ENCODE measurements around the gene PCDHGA12.
A peak's percentile ranks its signal among the peaks of the same experiment; 100 is the strongest.

The PCDHGA12 gene

DNA sequence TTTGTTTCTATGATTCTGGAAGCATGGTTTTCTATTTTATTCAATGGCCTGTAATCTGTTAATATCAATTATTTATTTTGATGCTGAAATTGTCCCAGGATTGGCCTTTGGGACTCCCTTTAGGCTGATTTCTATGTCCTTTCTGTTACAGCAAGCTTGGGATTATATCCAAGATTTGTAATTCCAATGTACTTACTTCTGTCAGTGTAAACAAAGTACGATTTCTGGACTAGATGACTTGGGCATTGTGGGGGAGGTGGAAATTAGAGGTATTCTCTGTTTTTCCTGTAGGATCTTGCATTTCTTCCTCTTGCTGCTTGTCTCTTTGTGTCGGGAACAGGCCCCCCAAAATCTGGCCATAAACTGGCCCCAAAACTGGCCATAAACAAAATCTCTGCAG lies 3.7 kb downstream of the PCDHGA12 start:
- Mint-ChIP-seq H3K27ac (ENCODE audit: low read depth) (no peak overlapping the region), H3K36me3 (ENCODE audit: insufficient read depth) (peaks cover 3% of the 10 kb centered on the region), H3K4me1 (peaks cover 6% of the 10 kb centered on the region), H3K9me3 (peaks cover 14% of the 10 kb centered on the region), H3K4me3 (no peak overlapping the region), H3K27me3 (peaks cover 60% of the 10 kb centered on the region)
- no peak for ATAC-seq (replicated peaks; ENCODE audit: extremely low read depth, poor library complexity, severe bottlenecking)
- DNase-seq (ENCODE audit: low spot score in 2 of 2) = no peak

DNA sequence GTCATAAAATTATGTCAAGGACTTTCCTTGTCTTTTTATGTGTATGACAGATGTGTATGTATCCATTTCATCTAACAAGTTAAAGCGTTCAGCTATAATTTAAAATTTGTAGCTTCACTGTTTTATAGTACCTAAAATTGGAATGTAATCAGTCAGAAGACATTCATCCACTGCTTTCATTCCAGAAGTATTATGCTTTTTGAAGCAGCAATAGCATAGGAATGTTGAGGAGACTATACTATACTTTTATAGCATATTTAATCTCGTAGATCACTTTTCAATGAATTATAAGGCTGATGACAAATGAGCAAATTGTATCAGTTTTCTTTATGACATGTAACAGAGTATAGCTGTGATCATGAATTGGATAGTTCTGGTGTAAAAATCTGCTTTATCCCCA lies 6.9 kb downstream of the PCDHGA12 start:
- Mint-ChIP-seq H3K4me1 (no peaks in the 10 kb centered on the region), H3K4me3 (no peak overlapping the region), H3K27ac (ENCODE audit: low read depth) (no peak overlapping the region), H3K27me3 (peaks cover 37% of the 10 kb centered on the region), H3K9me3 (peaks cover 4% of the 10 kb centered on the region), H3K36me3 (ENCODE audit: insufficient read depth) (no peaks in the 10 kb centered on the region)
- DNase-seq (ENCODE audit: low spot score in 2 of 2) (no peak), ATAC-seq (replicated peaks; ENCODE audit: extremely low read depth, poor library complexity, severe bottlenecking) (no peak)

DNA sequence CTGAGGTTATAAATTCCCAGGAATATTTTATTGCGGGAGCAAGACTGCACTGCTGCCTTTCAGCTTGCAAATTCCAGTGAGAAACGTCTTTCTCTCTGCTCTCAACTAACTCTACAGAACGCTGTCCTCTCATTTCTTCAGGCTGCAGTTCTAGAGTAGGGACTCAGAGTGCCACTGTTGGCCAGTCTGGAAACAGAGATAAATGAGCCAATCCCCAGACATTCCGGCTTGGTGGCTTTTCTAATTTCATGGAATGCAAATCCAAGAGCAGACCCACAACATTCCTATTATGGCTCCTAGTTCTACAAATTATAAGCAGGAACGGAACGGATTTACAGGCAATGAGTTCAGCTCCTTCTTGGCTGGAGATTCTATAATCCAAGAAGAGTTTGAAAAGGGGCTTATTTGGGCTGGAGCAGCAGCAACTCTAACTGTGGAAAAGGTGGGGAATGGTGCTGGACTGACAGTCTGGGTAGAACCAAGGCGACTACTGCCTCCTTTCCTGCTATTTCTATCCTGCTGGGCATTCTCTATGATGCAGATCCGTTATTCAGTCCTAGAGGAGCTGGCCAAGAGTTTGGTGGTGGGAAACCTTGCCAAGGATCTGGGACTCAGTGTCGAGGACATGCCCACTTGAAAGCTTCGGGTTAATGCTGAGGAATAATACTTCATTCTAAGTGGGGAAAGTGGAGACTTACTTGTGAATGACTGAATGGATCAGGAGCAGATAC lies 9.3 kb downstream of the PCDHGA12 start:
- H3K36me3 Mint-ChIP-seq (ENCODE audit: insufficient read depth) = no peaks in the 10 kb centered on the region
- peaks cover 22% of the 10 kb centered on the region for H3K27me3 Mint-ChIP-seq
- H3K4me3 Mint-ChIP-seq = no peak overlapping the region
- DNase-seq (ENCODE audit: low spot score in 2 of 2) (no peak), ATAC-seq (replicated peaks; ENCODE audit: extremely low read depth, poor library complexity, severe bottlenecking) (no peak)
- H3K9me3 Mint-ChIP-seq = no peaks in the 10 kb centered on the region
- no peak overlapping the region for H3K27ac Mint-ChIP-seq (ENCODE audit: low read depth)
- no peaks in the 10 kb centered on the region for H3K4me1 Mint-ChIP-seq

DNA sequence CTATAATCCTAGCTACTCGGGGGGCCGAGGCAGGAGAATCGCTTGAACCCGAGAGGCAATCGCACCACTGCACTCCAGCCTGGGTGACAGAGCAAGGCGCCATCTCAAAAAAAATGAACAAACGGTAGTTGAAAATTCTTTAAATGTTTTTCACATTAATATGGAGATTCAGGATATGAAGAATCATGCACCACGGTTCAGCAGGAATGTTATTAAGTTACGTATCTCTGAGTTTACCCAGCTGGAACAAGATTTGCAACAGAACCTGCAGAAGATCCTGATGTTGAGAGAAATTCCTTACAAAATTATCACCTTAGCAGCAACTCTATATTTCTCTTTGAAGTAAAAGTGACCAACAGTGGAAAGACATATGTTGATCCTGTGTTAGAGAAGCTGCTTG lies 10.0 kb downstream of the PCDHGA12 start:
- DNase-seq (ENCODE audit: low spot score in 2 of 2) (no peak), ATAC-seq (replicated peaks; ENCODE audit: extremely low read depth, poor library complexity, severe bottlenecking) (no peak)
- Mint-ChIP-seq H3K9me3 (no peaks in the 10 kb centered on the region), H3K27me3 (peaks cover 26% of the 10 kb centered on the region), H3K27ac (ENCODE audit: low read depth) (no peak overlapping the region), H3K4me1 (no peaks in the 10 kb centered on the region), H3K36me3 (ENCODE audit: insufficient read depth) (no peaks in the 10 kb centered on the region), H3K4me3 (no peak overlapping the region)

DNA sequence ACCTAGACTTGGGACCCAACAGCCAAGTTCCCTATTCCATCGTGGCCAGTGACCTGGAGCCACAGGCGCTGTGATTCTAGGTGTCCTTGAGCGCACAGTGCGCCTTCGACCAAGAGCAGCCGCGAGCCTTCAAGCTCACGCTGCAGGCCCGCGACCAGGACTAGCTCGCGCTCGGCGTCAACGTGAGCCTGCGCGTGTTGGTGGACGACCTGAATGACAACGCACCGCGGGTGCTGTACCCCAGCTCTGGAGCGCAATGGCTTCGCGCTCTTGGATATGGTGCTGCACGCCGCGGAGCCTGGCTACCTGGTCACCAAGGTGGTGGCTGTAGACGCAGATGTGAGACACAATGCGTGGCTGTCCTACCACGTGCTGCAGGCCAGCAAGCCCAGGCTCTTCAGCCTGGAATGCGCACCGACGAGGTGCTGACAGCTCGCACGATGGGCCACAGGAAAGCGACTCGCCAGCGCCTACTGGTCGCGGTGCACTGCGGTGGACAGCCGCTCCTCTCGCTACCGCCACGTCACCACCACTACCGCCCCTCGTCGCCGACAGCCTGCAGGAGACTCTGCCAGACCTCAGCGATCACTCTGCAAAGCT lies 11.4 kb downstream of the PCDHGA12 start:
- Mint-ChIP-seq H3K36me3 (ENCODE audit: insufficient read depth) (no peaks in the 10 kb centered on the region), H3K27me3 (peaks cover 28% of the 10 kb centered on the region), H3K4me1 (no peaks in the 10 kb centered on the region), H3K4me3 (no peak overlapping the region), H3K27ac (ENCODE audit: low read depth) (no peak overlapping the region), H3K9me3 (no peaks in the 10 kb centered on the region)
- DNase-seq (ENCODE audit: low spot score in 2 of 2) (no peak), ATAC-seq (replicated peaks; ENCODE audit: extremely low read depth, poor library complexity, severe bottlenecking) (no peak)

DNA sequence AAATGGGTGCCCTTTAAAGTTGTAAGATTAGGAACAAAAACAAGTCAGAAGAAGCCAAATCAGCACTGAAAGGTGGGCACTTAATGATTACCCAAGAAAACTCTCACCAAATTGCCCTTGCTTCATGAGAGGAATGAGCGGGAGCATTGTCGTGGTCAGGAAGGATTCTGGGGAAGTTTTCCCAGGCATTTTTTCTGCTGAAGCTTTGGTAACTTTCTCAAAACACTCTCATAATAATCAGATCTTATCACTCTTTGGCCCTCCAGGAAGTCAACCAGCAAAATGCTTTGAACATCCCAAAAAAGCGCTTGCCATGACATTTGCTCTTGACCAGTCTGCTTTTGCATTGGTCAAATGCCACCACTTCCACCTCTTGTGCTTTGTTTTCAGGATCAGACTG lies 35.0 kb downstream of the PCDHGA12 start:
- ATAC-seq (replicated peaks; ENCODE audit: extremely low read depth, poor library complexity, severe bottlenecking) (no peak), DNase-seq (ENCODE audit: low spot score in 2 of 2) (no peak)
- Mint-ChIP-seq H3K4me3 (no peak overlapping the region), H3K27me3 (peaks cover 33% of the 10 kb centered on the region), H3K4me1 (no peaks in the 10 kb centered on the region), H3K36me3 (ENCODE audit: insufficient read depth) (no peaks in the 10 kb centered on the region), H3K27ac (ENCODE audit: low read depth) (no peak overlapping the region), H3K9me3 (no peaks in the 10 kb centered on the region)

DNA sequence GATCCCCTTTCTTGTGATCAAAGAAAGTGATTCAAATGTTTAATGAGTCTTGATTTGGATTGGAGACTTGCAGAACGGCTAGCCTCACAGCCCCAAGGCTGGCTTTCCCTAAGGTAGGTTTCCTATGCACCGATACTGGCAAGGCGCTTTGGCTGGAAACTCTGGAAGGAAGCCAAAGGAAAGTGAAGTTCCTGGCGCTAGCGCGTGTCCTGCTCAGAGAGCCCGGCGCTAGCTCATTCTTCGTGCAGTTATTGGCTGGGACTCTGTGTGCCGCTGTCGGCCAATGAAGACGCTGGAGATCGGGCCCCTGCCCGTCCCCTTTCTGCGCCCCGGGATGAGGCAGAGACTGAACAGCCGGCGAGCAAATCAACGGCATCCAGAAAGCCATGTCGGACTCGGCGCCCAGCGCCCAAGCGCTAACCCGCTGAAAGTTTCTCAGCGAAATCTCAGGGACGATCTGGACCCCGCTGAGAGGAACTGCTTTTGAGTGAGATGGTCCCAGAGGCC lies 45.4 kb downstream of the PCDHGA12 start, which contains the start of gene PCDHGC3:
Gene PCDHGC3 (plus strand): TSS at position 342 of the 507 bp plus-strand sequence. CDS start 151 bp downstream, at position 493.
- H3K4me3 Mint-ChIP-seq = peak within 1 kb of the TSS; percentile 80
- DNase-seq (ENCODE audit: low spot score in 2 of 2) = no peak
- no peak within 1 kb of the TSS for H3K27ac Mint-ChIP-seq (ENCODE audit: low read depth)
- H3K36me3 Mint-ChIP-seq (ENCODE audit: insufficient read depth) = no peaks in the 10 kb centered on the region
- H3K9me3 Mint-ChIP-seq = no peaks in the 10 kb centered on the region
- peaks cover 66% of the 10 kb centered on the region for H3K27me3 Mint-ChIP-seq
- peaks cover 21% of the 10 kb centered on the region for H3K4me1 Mint-ChIP-seq
- no peak for ATAC-seq (replicated peaks; ENCODE audit: extremely low read depth, poor library complexity, severe bottlenecking)

DNA sequence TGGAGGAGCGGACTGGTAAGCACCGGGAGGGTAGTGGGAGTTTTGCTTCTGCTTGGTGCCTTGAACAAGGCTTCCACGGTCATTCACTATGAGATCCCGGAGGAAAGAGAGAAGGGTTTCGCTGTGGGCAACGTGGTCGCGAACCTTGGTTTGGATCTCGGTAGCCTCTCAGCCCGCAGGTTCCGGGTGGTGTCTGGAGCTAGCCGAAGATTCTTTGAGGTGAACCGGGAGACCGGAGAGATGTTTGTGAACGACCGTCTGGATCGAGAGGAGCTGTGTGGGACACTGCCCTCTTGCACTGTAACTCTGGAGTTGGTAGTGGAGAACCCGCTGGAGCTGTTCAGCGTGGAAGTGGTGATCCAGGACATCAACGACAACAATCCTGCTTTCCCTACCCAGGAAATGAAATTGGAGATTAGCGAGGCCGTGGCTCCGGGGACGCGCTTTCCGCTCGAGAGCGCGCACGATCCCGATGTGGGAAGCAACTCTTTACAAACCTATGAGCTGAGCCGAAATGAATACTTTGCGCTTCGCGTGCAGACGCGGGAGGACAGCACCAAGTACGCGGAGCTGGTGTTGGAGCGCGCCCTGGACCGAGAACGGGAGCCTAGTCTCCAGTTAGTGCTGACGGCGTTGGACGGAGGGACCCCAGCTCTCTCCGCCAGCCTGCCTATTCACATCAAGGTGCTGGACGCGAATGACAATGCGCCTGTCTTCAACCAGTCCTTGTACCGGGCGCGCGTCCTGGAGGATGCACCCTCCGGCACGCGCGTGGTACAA lies 46.0 kb downstream of the PCDHGA12 start:
- Mint-ChIP-seq H3K4me3 (peak overlapping the region; percentile 80), H3K27ac (ENCODE audit: low read depth) (no peak overlapping the region), H3K4me1 (peaks cover 21% of the 10 kb centered on the region), H3K27me3 (peaks cover 72% of the 10 kb centered on the region), H3K9me3 (no peaks in the 10 kb centered on the region), H3K36me3 (ENCODE audit: insufficient read depth) (no peaks in the 10 kb centered on the region)
- ATAC-seq (replicated peaks; ENCODE audit: extremely low read depth, poor library complexity, severe bottlenecking) (no peak), DNase-seq (ENCODE audit: low spot score in 2 of 2) (no peak)

DNA sequence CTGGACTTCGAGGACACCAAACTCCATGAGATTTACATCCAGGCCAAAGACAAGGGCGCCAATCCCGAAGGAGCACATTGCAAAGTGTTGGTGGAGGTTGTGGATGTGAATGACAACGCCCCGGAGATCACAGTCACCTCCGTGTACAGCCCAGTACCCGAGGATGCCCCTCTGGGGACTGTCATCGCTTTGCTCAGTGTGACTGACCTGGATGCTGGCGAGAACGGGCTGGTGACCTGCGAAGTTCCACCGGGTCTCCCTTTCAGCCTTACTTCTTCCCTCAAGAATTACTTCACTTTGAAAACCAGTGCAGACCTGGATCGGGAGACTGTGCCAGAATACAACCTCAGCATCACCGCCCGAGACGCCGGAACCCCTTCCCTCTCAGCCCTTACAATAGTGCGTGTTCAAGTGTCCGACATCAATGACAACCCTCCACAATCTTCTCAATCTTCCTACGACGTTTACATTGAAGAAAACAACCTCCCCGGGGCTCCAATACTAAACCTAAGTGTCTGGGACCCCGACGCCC lies 46.8 kb downstream of the PCDHGA12 start:
- H3K9me3 Mint-ChIP-seq = no peaks in the 10 kb centered on the region
- H3K4me1 Mint-ChIP-seq = peaks cover 21% of the 10 kb centered on the region
- H3K36me3 Mint-ChIP-seq (ENCODE audit: insufficient read depth) = no peaks in the 10 kb centered on the region
- DNase-seq (ENCODE audit: low spot score in 2 of 2) (no peak), ATAC-seq (replicated peaks; ENCODE audit: extremely low read depth, poor library complexity, severe bottlenecking) (no peak)
- no peak overlapping the region for H3K27ac Mint-ChIP-seq (ENCODE audit: low read depth)
- peaks cover 75% of the 10 kb centered on the region for H3K27me3 Mint-ChIP-seq
- H3K4me3 Mint-ChIP-seq = peak overlapping the region; percentile 50

DNA sequence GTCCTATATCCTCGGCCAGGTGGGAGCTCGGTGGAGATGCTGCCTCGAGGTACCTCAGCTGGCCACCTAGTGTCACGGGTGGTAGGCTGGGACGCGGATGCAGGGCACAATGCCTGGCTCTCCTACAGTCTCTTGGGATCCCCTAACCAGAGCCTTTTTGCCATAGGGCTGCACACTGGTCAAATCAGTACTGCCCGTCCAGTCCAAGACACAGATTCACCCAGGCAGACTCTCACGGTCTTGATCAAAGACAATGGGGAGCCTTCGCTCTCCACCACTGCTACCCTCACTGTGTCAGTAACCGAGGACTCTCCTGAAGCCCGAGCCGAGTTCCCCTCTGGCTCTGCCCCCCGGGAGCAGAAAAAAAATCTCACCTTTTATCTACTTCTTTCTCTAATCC lies 47.5 kb downstream of the PCDHGA12 start:
- no peak for ATAC-seq (replicated peaks; ENCODE audit: extremely low read depth, poor library complexity, severe bottlenecking)
- H3K36me3 Mint-ChIP-seq (ENCODE audit: insufficient read depth) = no peaks in the 10 kb centered on the region
- H3K27ac Mint-ChIP-seq (ENCODE audit: low read depth) = no peak overlapping the region
- H3K9me3 Mint-ChIP-seq = no peaks in the 10 kb centered on the region
- H3K4me3 Mint-ChIP-seq = peak overlapping the region; percentile 50
- peaks cover 82% of the 10 kb centered on the region for H3K27me3 Mint-ChIP-seq
- peaks cover 21% of the 10 kb centered on the region for H3K4me1 Mint-ChIP-seq
- DNase-seq (ENCODE audit: low spot score in 2 of 2) = no peak

DNA sequence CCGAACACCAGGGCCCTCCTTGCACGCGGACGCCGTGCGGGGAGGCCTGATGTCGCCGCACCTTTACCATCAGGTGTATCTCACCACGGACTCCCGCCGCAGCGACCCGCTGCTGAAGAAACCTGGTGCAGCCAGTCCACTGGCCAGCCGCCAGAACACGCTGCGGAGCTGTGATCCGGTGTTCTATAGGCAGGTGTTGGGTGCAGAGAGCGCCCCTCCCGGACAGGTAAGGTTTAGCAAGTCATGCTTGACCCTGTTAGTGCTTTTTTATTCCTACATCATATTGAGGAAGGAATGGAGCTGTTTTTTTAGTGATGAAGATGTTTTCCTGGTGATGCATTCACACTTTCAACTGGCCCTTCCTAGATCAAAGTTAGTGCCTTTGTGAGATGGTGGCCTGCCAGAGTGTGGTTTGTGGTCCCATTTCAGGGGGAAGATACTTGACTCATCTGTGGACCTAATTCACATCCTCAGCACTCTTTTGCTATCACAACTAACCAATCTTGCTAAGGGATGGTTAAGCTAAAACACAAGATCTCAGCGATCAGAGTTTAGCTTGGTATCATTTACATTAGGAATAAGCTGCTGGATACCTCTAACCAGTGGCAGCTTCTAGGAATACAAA lies 48.1 kb downstream of the PCDHGA12 start:
- H3K27ac Mint-ChIP-seq (ENCODE audit: low read depth) = no peak overlapping the region
- no peak for ATAC-seq (replicated peaks; ENCODE audit: extremely low read depth, poor library complexity, severe bottlenecking)
- H3K27me3 Mint-ChIP-seq = peaks cover 89% of the 10 kb centered on the region

DNA sequence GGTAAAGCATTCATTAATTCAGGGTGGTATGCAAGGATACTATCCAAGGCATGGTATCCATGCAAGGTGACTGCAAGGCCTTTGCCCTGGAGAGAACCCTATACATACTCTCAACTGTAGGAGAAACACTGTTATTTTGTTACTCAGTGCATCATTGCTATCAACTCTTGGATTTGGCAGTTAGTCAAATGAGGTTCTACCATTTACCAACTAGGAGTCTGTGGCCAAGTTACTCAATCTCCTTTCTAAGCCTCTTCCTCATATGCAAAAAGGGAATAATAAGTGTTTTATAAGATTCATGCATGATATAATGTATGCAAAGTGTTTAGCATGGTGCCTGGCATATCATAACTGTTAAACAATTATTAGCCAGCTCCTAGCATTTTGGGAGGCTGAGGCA lies 49.5 kb downstream of the PCDHGA12 start:
- ATAC-seq (replicated peaks; ENCODE audit: extremely low read depth, poor library complexity, severe bottlenecking) = no peak
- H3K4me1 Mint-ChIP-seq = peaks cover 29% of the 10 kb centered on the region
- H3K27me3 Mint-ChIP-seq = peaks cover 94% of the 10 kb centered on the region
- H3K9me3 Mint-ChIP-seq = no peaks in the 10 kb centered on the region
- no peak for DNase-seq (ENCODE audit: low spot score in 2 of 2)
- no peak overlapping the region for H3K4me3 Mint-ChIP-seq
- no peaks in the 10 kb centered on the region for H3K36me3 Mint-ChIP-seq (ENCODE audit: insufficient read depth)
- H3K27ac Mint-ChIP-seq (ENCODE audit: low read depth) = no peak overlapping the region

More for the DNA sequence above, 48.1 kb downstream of the PCDHGA12 start:
- Mint-ChIP-seq H3K4me3 (no peak overlapping the region), H3K9me3 (no peaks in the 10 kb centered on the region), H3K4me1 (peaks cover 21% of the 10 kb centered on the region), H3K36me3 (ENCODE audit: insufficient read depth) (no peaks in the 10 kb centered on the region)
- no peak for DNase-seq (ENCODE audit: low spot score in 2 of 2)

All from central memory CD8-positive, alpha-beta T cell (primary cell).